ENCODE data around the gene ATP4B.
"Not testable (repeated sequence)": the region's sequence is repeated elsewhere in the genome, so short reads cannot be mapped to it uniquely, and the experiment has no call there.

Gene ATP4B

DNA sequence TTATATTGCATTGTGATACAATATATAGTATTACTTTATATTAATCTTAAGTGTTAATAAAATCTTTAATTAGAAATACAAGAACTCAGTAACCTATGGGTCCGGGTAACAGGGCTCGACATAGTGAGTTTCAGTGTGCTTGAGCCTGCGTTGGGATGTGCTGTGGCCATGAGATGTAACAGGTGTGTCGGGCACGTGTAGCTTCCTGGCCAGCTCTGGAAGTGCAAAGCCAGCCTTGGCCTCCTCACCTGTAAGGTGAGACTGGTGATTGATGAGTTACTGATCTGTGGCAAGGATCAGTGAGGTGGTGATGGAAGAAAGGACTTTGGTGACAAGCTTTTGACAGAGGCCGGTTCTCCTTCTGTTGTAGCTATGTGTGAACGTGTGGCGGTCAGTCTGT is 19.2 kb downstream of the ATP4B start:
- no peak for DNase-seq

DNA sequence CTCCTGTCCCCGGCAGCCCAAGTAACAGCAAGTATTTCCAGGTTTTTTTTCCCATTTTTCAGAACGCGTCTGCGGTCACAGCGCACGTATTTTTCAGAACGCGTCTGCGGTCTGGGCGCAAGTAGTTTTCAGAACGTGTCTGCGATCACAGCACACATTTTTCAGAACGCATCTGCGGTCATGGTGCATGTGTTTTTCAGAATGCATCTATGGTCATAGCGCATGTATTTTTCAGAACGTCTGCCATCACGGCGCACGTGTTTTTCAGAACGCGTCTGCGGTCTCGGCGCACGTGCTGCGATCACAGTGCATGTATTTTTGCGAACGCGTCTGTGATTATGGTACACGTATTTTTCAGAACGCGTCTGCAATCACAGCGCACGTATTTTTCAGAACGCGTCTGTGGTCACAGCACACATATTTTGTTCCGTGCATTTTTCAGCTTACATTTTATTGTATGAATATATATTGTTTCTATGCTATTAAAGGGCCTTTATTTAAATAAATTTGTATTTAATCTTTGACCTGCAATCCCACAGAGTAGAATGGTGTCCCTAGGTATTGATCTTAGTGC is 19.7 kb downstream of the ATP4B start:
- no peak for DNase-seq

DNA sequence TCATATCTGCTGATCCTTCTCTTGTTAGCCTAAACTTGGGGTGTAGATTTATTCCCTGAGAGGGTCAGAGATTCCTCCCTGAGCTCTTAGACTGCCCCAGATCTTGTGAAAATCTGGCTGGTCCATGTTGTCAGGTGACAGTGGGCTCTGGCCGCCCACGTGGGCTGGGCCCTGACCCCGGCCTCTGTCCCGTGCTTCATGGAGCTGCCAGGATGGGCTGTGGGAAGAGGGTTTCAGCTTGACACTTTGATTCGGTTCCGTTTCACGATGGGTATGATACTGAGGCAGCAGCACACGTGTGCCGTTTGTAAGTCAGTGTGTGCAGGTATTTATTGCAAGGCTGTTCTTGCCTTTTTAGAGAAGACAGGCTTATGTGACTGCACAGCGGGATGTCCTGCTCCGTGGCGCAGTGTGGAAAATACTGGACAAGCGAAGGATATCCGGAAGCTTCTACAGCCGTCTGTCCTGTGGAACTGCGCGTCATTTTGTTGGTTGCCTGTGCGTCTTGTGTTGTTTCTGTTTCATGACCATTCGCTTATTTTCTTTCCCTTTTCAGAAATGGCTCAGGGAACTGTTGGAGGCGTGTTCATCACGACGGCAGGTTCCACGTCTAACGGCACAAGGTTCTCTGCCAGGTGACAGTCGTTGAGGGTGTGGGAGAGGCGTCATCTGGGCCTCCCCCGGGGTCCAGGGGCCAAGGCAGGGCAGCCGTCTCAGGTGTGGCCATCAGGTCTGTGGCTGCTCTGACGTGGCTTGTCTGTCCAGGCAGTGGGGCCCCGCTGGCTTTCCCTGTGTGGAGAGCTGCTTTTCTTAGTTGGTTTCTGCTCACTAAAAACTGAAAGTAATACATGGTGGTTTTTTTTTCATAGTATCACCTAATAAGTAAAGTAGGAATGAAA is 20.5 kb downstream of the ATP4B start:
- DNase-seq, result no peak

- DNase-seq, result no peak
Observed at GRCh38 chr13:113636266-113636963, 21.6 kb downstream of the ATP4B start.

- DNase-seq, result no peak
Observed at GRCh38 chr13:113635709-113636108, 22.3 kb downstream of the ATP4B start.

- no peak for DNase-seq
Observed at GRCh38 chr13:113635048-113635420, 23.0 kb downstream of the ATP4B start.

DNA sequence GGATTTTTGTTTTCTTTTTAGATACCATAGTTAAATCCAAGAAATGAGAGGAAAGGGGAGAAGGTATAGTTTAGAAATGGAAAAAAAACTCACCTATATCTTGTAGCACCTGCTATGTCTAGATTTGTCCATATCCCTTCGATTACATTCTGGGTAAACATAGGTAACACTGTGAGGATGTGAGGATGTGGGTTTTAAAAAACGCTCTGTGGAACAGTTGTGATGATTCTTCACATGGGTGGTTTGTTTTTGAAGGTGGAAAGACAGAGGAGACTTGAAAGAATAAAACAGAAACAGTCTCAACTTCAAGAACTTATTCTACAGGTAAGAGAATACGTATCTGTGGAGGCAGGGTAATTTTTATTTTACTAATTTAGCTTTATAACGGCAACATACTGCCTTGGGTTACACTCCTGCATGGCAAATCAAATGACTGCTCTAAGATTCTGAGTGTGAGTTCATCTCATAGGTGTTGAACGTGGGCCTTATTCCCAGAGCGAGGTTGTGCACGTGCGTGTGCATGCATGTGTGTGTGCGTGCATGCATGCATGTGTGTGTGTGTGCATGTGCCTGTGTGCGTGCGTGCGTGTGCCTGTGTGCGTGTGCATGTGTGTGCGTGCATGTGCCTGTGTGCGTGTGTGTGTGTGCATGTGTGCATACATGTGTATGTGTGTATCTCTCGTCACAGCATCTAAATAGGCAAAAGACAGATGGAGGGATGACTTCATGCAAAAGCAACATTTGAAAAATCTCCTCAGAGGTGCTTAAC is 23.5 kb downstream of the ATP4B start:
- DNase-seq, result no peak

GRCh38 chr13:113633485-113633873 is 24.5 kb downstream of the ATP4B start:
- no peak for DNase-seq

DNA sequence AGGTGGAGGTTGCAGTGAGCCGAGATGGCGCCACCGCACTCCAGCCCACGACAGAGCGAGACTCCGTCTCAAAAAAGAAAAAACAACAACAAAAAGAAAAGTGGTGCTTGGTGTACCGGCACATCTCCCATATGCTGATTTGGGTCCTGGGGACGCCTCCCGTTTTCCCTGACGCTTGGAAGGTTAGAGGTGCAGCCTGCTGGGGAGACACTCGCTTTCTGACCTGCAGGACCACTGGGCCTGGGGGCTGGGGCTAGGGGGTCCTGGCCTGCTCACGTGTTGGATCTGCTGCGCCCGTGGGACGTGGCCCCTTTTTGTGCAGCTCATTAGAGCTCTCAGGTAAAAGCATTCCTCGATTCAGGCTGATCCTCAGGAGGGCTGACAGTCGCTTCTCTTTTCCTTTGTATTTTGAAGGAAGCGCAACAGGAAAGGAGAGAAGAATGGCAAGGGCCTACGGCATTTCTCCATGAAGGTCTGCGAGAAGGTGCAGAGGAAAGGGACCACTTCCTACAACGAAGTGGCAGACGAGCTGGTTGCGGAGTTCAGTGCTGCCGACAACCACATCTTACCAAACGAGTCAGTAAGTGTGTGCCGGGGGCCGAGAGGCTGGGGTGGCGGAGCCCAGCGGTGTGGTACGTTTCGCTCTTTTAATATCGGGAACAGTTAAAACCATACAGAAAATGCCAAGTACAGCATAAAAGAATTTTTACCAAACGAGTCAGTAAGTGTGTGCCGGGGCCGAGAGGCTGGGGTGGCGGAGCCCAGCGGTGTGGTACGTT is 25.1 kb downstream of the ATP4B start:
- DNase-seq, result no peak

GRCh38 chr13:113631341-113632095 is 26.5 kb downstream of the ATP4B start:
- no peak for DNase-seq

- DNase-seq, result no peak
Observed at GRCh38 chr13:113630804-113631203, 27.2 kb downstream of the ATP4B start.

DNA sequence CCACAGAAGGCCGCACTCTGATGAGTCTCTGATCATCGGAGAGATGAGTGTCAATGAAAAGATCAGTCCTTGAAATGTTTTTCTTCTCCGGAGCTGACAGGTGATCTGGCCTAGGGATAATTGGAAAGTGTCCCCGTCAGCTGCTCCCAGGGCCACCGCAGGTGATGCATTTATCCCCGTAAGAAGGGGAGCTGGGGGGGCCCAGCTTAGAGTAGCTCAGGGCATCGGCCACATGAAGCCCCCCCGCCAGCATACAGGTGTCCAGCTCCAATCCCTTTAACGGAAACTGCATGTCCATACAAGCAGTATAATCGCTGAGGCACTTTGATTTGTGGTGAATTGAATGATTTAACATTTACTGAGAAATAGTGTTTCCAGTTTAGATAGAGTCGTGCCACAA is 27.7 kb downstream of the ATP4B start:
- no peak for DNase-seq

GRCh38 chr13:113629866-113630265 is 28.1 kb downstream of the ATP4B start:
- DNase-seq, result no peak

- no peak for DNase-seq
Observed at GRCh38 chr13:113628291-113629270, 29.4 kb downstream of the ATP4B start.

GRCh38 chr13:113627136-113627535 is 30.9 kb downstream of the ATP4B start:
- DNase-seq, result no peak

- DNase-seq, result no peak
Observed at GRCh38 chr13:113625965-113626721, 31.9 kb downstream of the ATP4B start.

DNA sequence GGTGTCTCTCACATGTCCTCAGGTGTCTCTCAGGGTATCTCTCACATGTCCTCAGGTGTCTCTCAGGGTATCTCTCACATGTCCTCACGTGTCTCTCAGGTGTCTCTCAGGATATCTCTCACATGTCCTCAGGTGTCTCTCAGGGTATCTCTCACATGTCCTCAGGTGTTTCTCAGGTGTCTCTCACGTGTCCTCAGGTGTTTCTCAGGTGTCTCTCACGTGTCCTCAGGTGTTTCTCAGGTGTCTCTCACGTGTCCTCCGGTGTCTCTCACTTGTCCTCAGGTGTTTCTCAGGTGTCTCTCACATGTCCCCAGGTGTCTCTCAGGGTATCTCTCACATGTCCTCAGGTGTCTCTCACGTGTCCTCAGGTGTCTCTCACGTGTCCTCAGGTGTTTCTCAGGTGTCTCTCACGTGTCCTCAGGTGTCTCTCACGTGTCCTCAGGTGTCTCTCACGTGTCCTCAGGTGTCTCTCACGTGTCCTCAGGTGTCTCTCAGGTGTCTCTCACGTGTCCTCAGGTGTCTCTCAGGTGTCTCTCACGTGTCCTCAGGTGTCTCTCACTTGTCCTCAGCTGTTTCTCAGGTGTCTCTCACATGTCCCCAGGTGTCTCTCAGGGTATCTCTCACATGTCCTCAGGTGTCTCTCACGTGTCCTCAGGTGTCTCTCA is 33.2 kb downstream of the ATP4B start:
- DNase-seq, result not testable (repeated sequence)

- DNase-seq, result no peak
Observed at GRCh38 chr13:113624235-113624587, 33.8 kb downstream of the ATP4B start.
